Suprapubic skin (tissue), 4 donors: Measurements from ENCODE around the gene RPL35.

Experiments used
- POLR2A ChIP-seq, 2 donors: fragments of 450-650 bp; IDR thresholded peaks; one replicate each; pipeline ENCODE4 v1.6.1; 2017; ENCODE audit warnings: antibody characterized with exemption in 2 of 2, mild to moderate bottlenecking in 2 of 2, moderate library complexity in 2 of 2
- POLR2AphosphoS5 ChIP-seq, 3 donors: sonication (generic); formaldehyde crosslinking; IDR thresholded peaks; one replicate each; pipeline ENCODE4 v1.6.1; 2017; ENCODE audit warnings: antibody characterized with exemption in 3 of 3
- TF ChIP-seq, protein P1 (sequence below), 2 donors: fragments of 200-600 bp in 1 of 2; fragments of 450-650 bp in 1 of 2; sonication (generic) in 1 of 2; IDR thresholded peaks; one replicate each; pipeline ENCODE4 v1.5.1; 2016 to 2019; ENCODE audit warnings: antibody characterized with exemption in 2 of 2, mild to moderate bottlenecking in 1 of 2, moderate library complexity in 1 of 2

DNA sequence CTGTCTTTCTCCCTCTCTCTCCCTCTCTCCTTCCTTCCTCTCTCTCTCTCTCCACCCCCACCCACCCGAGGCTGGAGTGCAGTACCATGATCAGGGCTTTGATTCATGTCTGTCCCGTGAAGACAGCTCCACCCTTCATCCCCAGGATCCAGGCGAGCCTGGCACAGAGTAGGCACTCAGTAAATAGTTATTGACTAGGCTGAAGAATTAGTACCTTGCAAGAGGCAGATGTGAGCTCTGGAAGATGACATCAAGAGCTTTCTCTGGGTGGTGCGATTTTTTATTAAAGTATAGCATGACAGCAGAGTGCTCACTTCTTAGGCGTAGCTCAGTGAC is 32.5 kb downstream of the RPL35 start:
- no peak for TF ChIP-seq POLR2AphosphoS5 (IDR thresholded peaks at IDR 0.05)
- TF ChIP-seq, protein P1, sequence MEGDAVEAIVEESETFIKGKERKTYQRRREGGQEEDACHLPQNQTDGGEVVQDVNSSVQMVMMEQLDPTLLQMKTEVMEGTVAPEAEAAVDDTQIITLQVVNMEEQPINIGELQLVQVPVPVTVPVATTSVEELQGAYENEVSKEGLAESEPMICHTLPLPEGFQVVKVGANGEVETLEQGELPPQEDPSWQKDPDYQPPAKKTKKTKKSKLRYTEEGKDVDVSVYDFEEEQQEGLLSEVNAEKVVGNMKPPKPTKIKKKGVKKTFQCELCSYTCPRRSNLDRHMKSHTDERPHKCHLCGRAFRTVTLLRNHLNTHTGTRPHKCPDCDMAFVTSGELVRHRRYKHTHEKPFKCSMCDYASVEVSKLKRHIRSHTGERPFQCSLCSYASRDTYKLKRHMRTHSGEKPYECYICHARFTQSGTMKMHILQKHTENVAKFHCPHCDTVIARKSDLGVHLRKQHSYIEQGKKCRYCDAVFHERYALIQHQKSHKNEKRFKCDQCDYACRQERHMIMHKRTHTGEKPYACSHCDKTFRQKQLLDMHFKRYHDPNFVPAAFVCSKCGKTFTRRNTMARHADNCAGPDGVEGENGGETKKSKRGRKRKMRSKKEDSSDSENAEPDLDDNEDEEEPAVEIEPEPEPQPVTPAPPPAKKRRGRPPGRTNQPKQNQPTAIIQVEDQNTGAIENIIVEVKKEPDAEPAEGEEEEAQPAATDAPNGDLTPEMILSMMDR (IDR thresholded peaks at IDR 0.05), result no peak
- TF ChIP-seq POLR2A (IDR thresholded peaks at IDR 0.05), result no peak
